22Rv1 (cell line): ENCODE data around the gene RCN2.
"Not testable (repeated sequence)": the region's sequence is repeated elsewhere in the genome, so short reads cannot be mapped to it uniquely, and the experiment has no call there.

Experiments used
- H3K27ac ChIP-seq: fragments of 450-650 bp; 2 replicates; pipeline ENCODE4 v1.5.1; 2017
- CTCF ChIP-seq: fragments of 450-650 bp; IDR thresholded peaks from 2 replicates; pipeline ENCODE4 v1.5.1; 2017; ENCODE audit warnings: mild to moderate bottlenecking
- ZFX ChIP-seq: fragments of 450-650 bp; IDR thresholded peaks from 2 replicates; pipeline ENCODE4 v1.6.1; 2017; ENCODE audit warnings: antibody characterized with exemption, borderline replicate concordance

The RCN2 gene

GRCh38 chr15:76931397-76932134 lies at the start of gene RCN2:
Gene RCN2 (plus strand): TSS chr15:76931749. CDS start chr15:76931842, 93 bp downstream.
- TF ChIP-seq CTCF: no peak
- TF ChIP-seq ZFX: no peak
- peak within 1 kb of the TSS; percentile 72 for H3K27ac ChIP-seq

DNA sequence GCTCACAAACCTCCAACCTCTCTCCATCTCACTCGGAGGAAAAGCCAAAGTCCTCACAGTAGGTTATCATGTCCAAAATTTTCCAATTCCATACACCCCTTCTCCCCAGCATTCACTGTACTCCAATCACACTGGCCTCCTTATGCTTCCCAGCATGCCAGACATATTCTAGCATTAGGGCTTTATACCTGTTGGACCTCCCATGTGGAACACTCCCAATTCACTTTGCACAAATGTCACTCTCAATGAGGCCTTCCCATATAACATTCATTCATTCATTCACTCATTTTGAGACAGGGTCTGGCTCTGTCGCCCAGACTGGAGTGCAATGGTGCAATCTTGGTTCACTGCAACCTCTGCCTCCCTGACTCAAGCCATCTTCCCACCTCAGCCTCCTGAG lies 46.3 kb upstream of the RCN2 start:
- no peak overlapping the region for H3K27ac ChIP-seq
- TF ChIP-seq CTCF: no peak
- no peak for TF ChIP-seq ZFX

- H3K27ac ChIP-seq: not testable (repeated sequence)
Observed at GRCh38 chr15:76887280-76888141, 44.0 kb upstream of the RCN2 start.

DNA sequence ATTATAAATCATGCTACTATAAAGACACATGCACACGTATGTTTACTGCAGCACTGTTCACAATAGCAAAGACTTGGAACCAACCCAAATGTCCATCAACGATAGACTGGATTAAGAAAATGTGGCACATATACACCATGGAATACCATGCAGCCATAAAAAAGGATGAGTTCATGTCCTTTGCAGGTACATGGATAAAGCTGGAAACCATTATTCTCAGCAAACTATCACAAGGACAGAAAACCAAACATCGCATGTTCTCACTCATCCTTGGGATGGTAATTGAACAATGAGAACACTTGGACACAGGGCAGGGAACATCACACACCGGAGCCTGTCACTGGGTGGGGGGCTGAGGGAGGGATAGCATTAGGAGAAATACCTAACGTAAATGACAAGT lies 38.7 kb upstream of the RCN2 start:
- not testable (repeated sequence) for H3K27ac ChIP-seq

GRCh38 chr15:76894174-76894573 lies 37.4 kb upstream of the RCN2 start:
- H3K27ac ChIP-seq: no peak overlapping the region
- TF ChIP-seq ZFX (no peak), CTCF (no peak)

DNA sequence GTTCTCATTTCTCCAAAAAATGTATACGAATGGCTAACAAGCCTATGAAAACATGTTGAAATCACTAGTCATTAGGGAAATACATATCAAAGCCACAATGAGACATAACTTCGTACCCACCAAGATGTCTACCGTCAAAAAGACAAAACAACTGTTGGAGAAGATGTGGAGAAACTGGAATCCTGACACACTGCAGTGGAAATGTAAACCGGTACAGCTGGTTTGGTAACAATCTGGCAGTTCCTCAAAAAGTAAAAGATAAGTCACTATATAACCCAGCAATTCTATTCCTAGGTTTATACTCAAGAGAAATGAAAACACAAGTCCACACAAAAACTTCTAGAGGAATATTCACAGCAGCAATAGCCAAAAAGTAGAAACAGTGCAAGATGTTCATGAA lies 33.4 kb upstream of the RCN2 start:
- no peak for TF ChIP-seq ZFX
- no peak for TF ChIP-seq CTCF
- no peak overlapping the region for H3K27ac ChIP-seq

DNA sequence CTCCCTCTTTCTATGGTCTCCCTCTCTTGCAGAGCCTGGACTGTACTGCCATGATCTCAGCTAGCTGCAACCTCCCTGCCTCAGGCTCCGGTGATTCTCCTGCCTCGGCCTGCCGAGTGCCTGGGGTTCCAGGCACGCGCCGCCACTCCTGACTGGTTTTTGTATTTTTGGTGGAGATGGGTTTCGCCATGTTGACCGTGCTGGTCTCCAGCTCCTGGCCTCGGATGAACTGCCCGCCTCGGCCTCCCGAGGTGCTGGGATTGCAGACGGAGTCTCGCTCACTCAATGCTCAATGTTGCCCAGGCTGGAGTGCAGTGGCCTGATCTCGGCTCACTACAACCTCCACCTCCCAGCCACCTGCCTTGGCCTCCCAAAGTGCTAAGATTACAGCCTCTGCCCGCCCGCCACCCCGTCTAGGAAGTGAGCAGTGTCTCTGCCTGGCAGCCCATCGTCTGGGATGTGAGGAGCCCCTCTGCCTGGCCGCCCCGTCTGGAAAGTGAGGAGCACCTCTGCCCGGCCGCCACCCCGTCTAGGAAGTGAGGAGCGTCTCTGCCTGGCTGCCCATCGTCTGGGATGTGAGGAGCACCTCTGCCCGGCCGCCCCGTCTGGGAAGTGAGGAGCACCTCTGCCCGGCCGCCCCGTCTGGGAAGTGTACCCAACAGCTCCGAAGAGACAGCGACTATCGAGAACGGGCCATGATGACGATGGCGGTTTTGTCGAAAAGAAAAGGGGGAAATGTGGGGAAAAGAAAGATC lies 32.2 kb upstream of the RCN2 start:
- not testable (repeated sequence) for H3K27ac ChIP-seq

DNA sequence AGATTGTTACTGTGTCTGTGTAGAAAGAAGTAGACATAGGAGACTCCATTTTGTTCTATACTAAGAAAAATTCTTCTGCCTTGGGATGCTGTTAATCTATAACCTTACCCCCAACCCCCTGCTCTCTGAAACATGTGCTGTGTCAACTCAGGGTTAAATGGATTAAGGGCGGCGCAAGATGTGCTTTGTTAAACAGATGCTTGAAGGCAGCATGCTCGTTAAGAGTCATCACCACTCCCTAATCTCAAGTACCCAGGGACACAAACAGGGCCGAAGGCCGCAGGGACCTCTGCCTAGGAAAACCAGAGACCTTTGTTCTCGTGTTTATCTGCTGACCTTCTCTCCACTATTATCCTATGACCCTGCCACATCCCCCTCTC lies 31.6 kb upstream of the RCN2 start:
- H3K27ac ChIP-seq: not testable (repeated sequence)

DNA sequence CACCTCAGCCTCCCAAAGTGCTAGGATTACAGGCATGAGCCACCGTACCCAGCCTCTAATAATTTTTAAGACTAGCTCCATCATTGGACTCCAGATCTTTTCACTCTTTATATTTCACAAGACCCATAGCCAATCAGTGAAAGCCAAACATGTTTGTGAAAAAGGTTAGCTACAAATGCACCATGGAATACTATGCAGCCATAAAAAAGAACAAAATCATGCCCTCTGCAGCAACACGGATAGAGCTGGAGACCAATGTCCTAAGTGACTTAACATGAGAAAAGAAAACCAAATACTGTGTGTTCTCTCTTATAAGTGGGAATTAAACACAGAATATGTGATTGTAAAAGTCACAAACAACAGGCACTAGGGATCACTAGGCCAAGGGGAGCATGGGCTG lies 29.6 kb upstream of the RCN2 start:
- TF ChIP-seq CTCF: no peak
- no peak for TF ChIP-seq ZFX
- H3K27ac ChIP-seq: no peak overlapping the region
